GM20000 (cell line): Measurements from ENCODE around the gene ZXDC.

Experiments
- DNase-seq: peaks from one replicate; pipeline ENCODE4 v3.0.0; 2012; ENCODE audit warnings: low spot score
- CTCF ChIP-seq: IDR thresholded peaks from 2 replicates; pipeline ENCODE4 v1.5.1; 2012; ENCODE audit warnings: mild to moderate bottlenecking, control low read depth; ENCODE audit errors: extremely low read depth, missing control alignments

ZXDC gene

GRCh38 chr3:126401611-126402160 is 74.0 kb downstream of the ZXDC start:
- TF ChIP-seq CTCF = no peak
- no peak for DNase-seq

GRCh38 chr3:126399756-126400155 is 75.9 kb downstream of the ZXDC start:
- DNase-seq = no peak
- TF ChIP-seq CTCF = no peak

GRCh38 chr3:126399351-126399735 is 76.3 kb downstream of the ZXDC start:
- peak; percentile 51 for DNase-seq
- TF ChIP-seq CTCF = no peak

GRCh38 chr3:126398423-126399350 is 77.0 kb downstream of the ZXDC start:
- TF ChIP-seq CTCF = no peak
- no peak for DNase-seq

GRCh38 chr3:126397610-126398422 is 77.9 kb downstream of the ZXDC start:
- no peak for DNase-seq
- no peak for TF ChIP-seq CTCF

- TF ChIP-seq CTCF = no peak
- no peak for DNase-seq
Measured at GRCh38 chr3:126396536-126396935, 79.2 kb downstream of the ZXDC start.
